GM23338 (cell line): ENCODE measurements around the gene SPSB4.

Source experiments
- CREB1 ChIP-seq: fragments of 250-450 bp; sonication (Bioruptor Pico); IDR thresholded peaks from 2 replicates; pipeline ENCODE4 v1.5.0; 2020; ENCODE audit warnings: low read depth, mild to moderate bottlenecking, moderate library complexity
- CTCF ChIP-seq, 2 experiments: fragments of 200-600 bp in 1 of 2; sonication (generic) in 1 of 2; conservative IDR thresholded peaks; 2 replicates each; pipeline versions ENCODE4 v1.5.1 to v1.6.1; 2016 to 2017; ENCODE audit warnings: antibody characterized with exemption in 2 of 2, low read depth in 2 of 2, mild to moderate bottlenecking in 2 of 2, moderate library complexity in 1 of 2
- EZH2 ChIP-seq: fragments of 200-600 bp; sonication (generic); IDR thresholded peaks from one replicate; pipeline ENCODE4 v1.8.0; 2017; ENCODE audit warnings: antibody characterized with exemption, mild to moderate bottlenecking, low read depth; ENCODE audit not compliant: unreplicated experiment
- POLR2AphosphoS5 ChIP-seq: IDR thresholded peaks from 2 replicates; pipeline ENCODE4 v1.6.1; 2016; ENCODE audit warnings: antibody characterized with exemption, low read depth
- REST ChIP-seq: IDR thresholded peaks from one replicate; pipeline ENCODE4 v1.6.1; 2018; ENCODE audit warnings: antibody characterized with exemption; ENCODE audit not compliant: unreplicated experiment

- TF ChIP-seq CTCF (conservative IDR thresholded peaks at IDR 0.05; ENCODE audit: low read depth in 2 of 2) (no peak), EZH2 (no peak), CREB1 (CRISPR knock-in tag) (no peak), REST (no peak), POLR2AphosphoS5 (no peak)
Observed at GRCh38 chr3:141103503-141103902, 52.4 kb downstream of the SPSB4 start.
